GM12801 (cell line): Measurements from ENCODE around the gene PGAP1.

Experiments
- CTCF ChIP-seq: IDR thresholded peaks from one replicate; pipeline ENCODE4 v1.5.1; 2011; ENCODE audit warnings: control low read depth; ENCODE audit not compliant: insufficient read length; ENCODE audit errors: extremely low read depth

PGAP1 gene

GRCh38 chr2:196884368-196884767, 42.1 kb downstream of the PGAP1 start:
- no peak for TF ChIP-seq CTCF

- TF ChIP-seq CTCF, result no peak
These were observed 50.1 kb downstream of the PGAP1 start for GRCh38 chr2:196876364-196876763.

GRCh38 chr2:196875414-196875813, 51.1 kb downstream of the PGAP1 start:
- no peak for TF ChIP-seq CTCF

- no peak for TF ChIP-seq CTCF
These were observed 53.0 kb downstream of the PGAP1 start for GRCh38 chr2:196873511-196873910.

GRCh38 chr2:196854629-196855028, 71.9 kb downstream of the PGAP1 start:
- no peak for TF ChIP-seq CTCF

GRCh38 chr2:196853301-196854087, 73.0 kb downstream of the PGAP1 start:
- TF ChIP-seq CTCF, result no peak

GRCh38 chr2:196851088-196851487, 75.4 kb downstream of the PGAP1 start:
- no peak for TF ChIP-seq CTCF
